Spleen (tissue), 11 donors: ENCODE measurements around the gene PCDHGB1. TPM values are rescaled to one million over a fixed set of nuclear protein-coding genes. Genes with fewer than 3 reads are reported as not detected.
"Not testable (repeated sequence)": the region's sequence is repeated elsewhere in the genome, so short reads cannot be mapped to it uniquely, and the experiment has no call there.

Source experiments
- DNase-seq: peaks from one replicate; pipeline ENCODE4 v3.0.0-alpha.2; 2020
- H3K27ac ChIP-seq, 8 donors: fragments of 200-600 bp; sonication (generic) in 7 of 8; 1 replicate in 4 of 8; 2 replicates in 4 of 8; pipeline versions ENCODE4 v1.5.0 to v1.8.0; 2016 to 2021; ENCODE audit warnings: inconsistent platforms in 4 of 8, mild to moderate bottlenecking in 4 of 8, moderate library complexity in 1 of 8
- H3K27me3 ChIP-seq, 7 donors: fragments of 200-600 bp; sonication (generic) in 6 of 7; replicated peaks in 1 of 7; 1 replicate in 4 of 7; 2 replicates in 3 of 7; pipeline versions ENCODE4 v1.5.0 to v1.8.0; 2016 to 2021; ENCODE audit warnings: inconsistent platforms in 3 of 7, mild to moderate bottlenecking in 1 of 7
- H3K36me3 ChIP-seq, 6 donors: fragments of 200-600 bp; sonication (generic) in 5 of 6; 1 replicate in 4 of 6; 2 replicates in 2 of 6; pipeline versions ENCODE4 v1.5.0 to v1.8.0; 2016 to 2021; ENCODE audit warnings: inconsistent platforms in 2 of 6
- H3K4me1 ChIP-seq, 6 donors: fragments of 200-600 bp; sonication (generic) in 5 of 6; 1 replicate in 3 of 6; 2 replicates in 3 of 6; pipeline versions ENCODE4 v1.5.0 to v1.8.0; 2016 to 2021; ENCODE audit warnings: inconsistent platforms in 3 of 6
- H3K4me3 ChIP-seq, 8 donors: fragments of 200-600 bp; sonication (generic) in 7 of 8; 1 replicate in 4 of 8; 2 replicates in 4 of 8; pipeline versions ENCODE4 v1.5.0 to v1.8.0; 2016 to 2021; ENCODE audit warnings: inconsistent platforms in 4 of 8, mild to moderate bottlenecking in 4 of 8, moderate library complexity in 2 of 8
- H3K9me3 ChIP-seq, 8 donors: fragments of 200-600 bp; sonication (generic) in 7 of 8; 1 replicate in 4 of 8; 2 replicates in 4 of 8; pipeline versions ENCODE4 v1.5.0 to v1.8.0; 2016 to 2021; ENCODE audit warnings: inconsistent platforms in 4 of 8
- CTCF ChIP-seq, 11 experiments: fragments of 200-600 bp in 7 of 11; fragments of 450-650 bp in 4 of 11; sonication (generic) in 4 of 11; IDR thresholded peaks in 8 of 11; conservative IDR thresholded peaks in 3 of 11; 1 replicate in 7 of 11; 2 replicates in 4 of 11; pipeline versions ENCODE4 v1.4.0 to v1.8.0; 2016 to 2021; ENCODE audit warnings: antibody characterized with exemption in 11 of 11, inconsistent platforms in 4 of 11, mild to moderate bottlenecking in 1 of 11
- POLR2A ChIP-seq, 3 donors: fragments of 450-650 bp; IDR thresholded peaks; one replicate each; pipeline ENCODE4 v1.5.1; 2017; ENCODE audit warnings: antibody characterized with exemption in 3 of 3, mild to moderate bottlenecking in 1 of 3
- POLR2AphosphoS5 ChIP-seq, 3 donors: sonication (generic); formaldehyde crosslinking; IDR thresholded peaks; one replicate each; pipeline ENCODE4 v1.5.1; 2017; ENCODE audit warnings: antibody characterized with exemption in 3 of 3
- WGBS, 5 donors: extraction: QIAGEN DNeasy Blood & Tissue Kit in 3 of 5; methylation state at CpG; one replicate each; pipeline versions ENCODE4 v1.1.5 to v1.1.7; 2013 to 2018; 5-methylcytosine and 5-hydroxymethylcytosine counted together
- intact Hi-C: fragments of 100-400 bp; cut with DNase I; formaldehyde crosslinking; loops from one replicate; pipeline ENCODE4 v1.15.0; 2023; ENCODE audit warnings: low total_unique reads
- polyA plus RNA-seq, 3 donors: library from polyadenylated mRNA; stranded (reverse); fragments of 200-250 nt; gene quantifications; one replicate each; pipeline ENCODE4 v1.2.1, GENCODE V29; 2013
- total RNA-seq, 7 donors: library from RNA; depleted of rRNA in 3 of 7; stranded (reverse); fragments of >200 nt in 3 of 7; fragmentation: NEBNext Ultra II Directional in 4 of 7; extraction: Animal tissue kit (Norgen Biotek cat#: 25700) in 4 of 7; gene quantifications; one replicate each; pipeline versions ENCODE4 v1.1.0 to v1.2.1, GENCODE V29; 2016 to 2021
- donor health status: healthy with polysubstance abuse.
- donor health status: DM: no; HTN: no; CAD: no; lungs with moderate emphysema.
- donor health status: DM: no; HTN: no; CAD: no.
- donor health status: Bipolar disorder and iron deficiency.
- donor health status: healthy.
- donor health status: DM: no; HTN: no; CAD: no.
- donor health status: DM: yes; HTN: yes; CAD: no.

Gene PCDHGB1
- total and polyA plus RNA-seq, 10 donors = 0.04 to 3.7 (median 1.5) TPM; not detected in 1

- peak overlapping the region in 2 of 8 donors; percentile 19 to 44 for H3K4me3 ChIP-seq
- peaks cover 0 to 78% (median 20%) of the 10 kb centered on the region in 7 donors for H3K27me3 ChIP-seq
- H3K4me1 ChIP-seq = no peaks in the 10 kb centered on the region
- peaks cover 0 to 98% (median 96%) of the 10 kb centered on the region in 8 donors for H3K9me3 ChIP-seq
- no peak for DNase-seq
- no peak for TF ChIP-seq POLR2A (IDR thresholded peaks at IDR 0.05)
- no peak for TF ChIP-seq POLR2AphosphoS5 (IDR thresholded peaks at IDR 0.05)
- no peak for TF ChIP-seq CTCF (IDR thresholded peaks at IDR 0.05 in 8 of 11, conservative IDR thresholded peaks at IDR 0.05 in 3 of 11)
- H3K36me3 ChIP-seq = no peaks in the 10 kb centered on the region
- intact Hi-C loops = no loop called here
- no peak overlapping the region for H3K27ac ChIP-seq
- WGBS, 5 donors = 34 to 47% (median 41%) methylated on average over 13 to 21 of the region's 21 CpGs
Measured at GRCh38 chr5:141383345-141383744, 33.4 kb downstream of the PCDHGB1 start.

GRCh38 chr5:141384471-141385267 is 34.8 kb downstream of the PCDHGB1 start:
- no peak for TF ChIP-seq POLR2AphosphoS5 (IDR thresholded peaks at IDR 0.05)
- no peak for TF ChIP-seq POLR2A (IDR thresholded peaks at IDR 0.05)
- H3K36me3 ChIP-seq = peaks cover 0 to 5% (median 0%) of the 10 kb centered on the region in 6 donors

GRCh38 chr5:141387557-141388311 is 37.8 kb downstream of the PCDHGB1 start, which contains the start of gene PCDHGB4:
TSS of gene PCDHGB4 (plus strand) at chr5:141387698. CDS start at chr5:141387885, 187 bp downstream.
- H3K4me3 ChIP-seq = peak within 1 kb of the TSS in 2 of 8 donors; percentile 2 to 50
- H3K27me3 ChIP-seq = peaks cover 0 to 96% (median 16%) of the 10 kb centered on the region in 7 donors
- H3K27ac ChIP-seq, intact Hi-C loops, H3K36me3 ChIP-seq, H3K4me1 ChIP-seq, DNase-seq: not testable (repeated sequence)
- WGBS, 5 donors = 12 to 20% (median 16%) methylated on average over 19 to 21 of the region's 40 CpGs
- peaks cover 0 to 97% (median 96%) of the 10 kb centered on the region in 8 donors for H3K9me3 ChIP-seq
- TF ChIP-seq CTCF (IDR thresholded peaks at IDR 0.05 in 8 of 11, conservative IDR thresholded peaks at IDR 0.05 in 3 of 11) = peak in 4 of 11 experiments; percentile 19 to 33 (median 26)

More at GRCh38 chr5:141384471-141385267, 34.8 kb downstream of the PCDHGB1 start:
- WGBS, 5 donors = 45 to 60% (median 52%) methylated on average over 26 to 43 of the region's 43 CpGs
- Histone ChIP-seq H3K27me3 (peaks cover 0 to 90% (median 25%) of the 10 kb centered on the region in 7 donors), H3K4me1 (no peaks in the 10 kb centered on the region), H3K27ac (no peak overlapping the region), H3K9me3 (peaks cover 0 to 98% (median 96%) of the 10 kb centered on the region in 8 donors), H3K4me3 (no peak overlapping the region)
- no peak for DNase-seq
- intact Hi-C loops = no loop called here

GRCh38 chr5:141388661-141389060 is 38.8 kb downstream of the PCDHGB1 start:
- peaks cover 0 to 10% (median 0%) of the 10 kb centered on the region in 6 donors for H3K36me3 ChIP-seq
- H3K27ac ChIP-seq = no peak overlapping the region
- 44 to 54% (median 48%) methylated on average over 10 of the region's 10 CpGs for WGBS, 5 donors
- no peak overlapping the region for H3K4me3 ChIP-seq
- no peak for TF ChIP-seq CTCF (IDR thresholded peaks at IDR 0.05 in 8 of 11, conservative IDR thresholded peaks at IDR 0.05 in 3 of 11)
- H3K9me3 ChIP-seq = peaks cover 0 to 97% (median 96%) of the 10 kb centered on the region in 8 donors
- DNase-seq = no peak
- no peaks in the 10 kb centered on the region for H3K4me1 ChIP-seq
- intact Hi-C loops = no loop called here
- H3K27me3 ChIP-seq = peaks cover 0 to 96% (median 8%) of the 10 kb centered on the region in 7 donors
